ENCODE measurements around the gene EDAR. TPM values are rescaled to one million over a fixed set of nuclear protein-coding genes. Genes with fewer than 3 reads are reported as not detected.

The EDAR gene
- total and polyA plus RNA-seq, 2 of the 4 experiments (the other 2 are of a cell fraction), result not detected

- no peak overlapping the region for H4K5ac ChIP-seq (ENCODE audit: low read depth, low read length)
- H2BK120ac ChIP-seq (ENCODE audit: low read depth, low read length), result no peak overlapping the region
- dilution Hi-C loops (cut with HindIII; ENCODE audit: low sequenced_read_pairs, unreplicated experiment) (no loop called here), intact Hi-C loops (cut with micrococcal nuclease) (no loop called here), in situ Hi-C loops (cut with MboI; ENCODE audit: low sequenced_read_pairs) (no loop called here)
- H4K91ac ChIP-seq (ENCODE audit: insufficient read depth, low read depth, low read length), result no peak overlapping the region
- POLR2A ChIA-PET (ENCODE audit: unreplicated experiment), result no interaction called here
- no peak overlapping the region for H3K18ac ChIP-seq (ENCODE audit: low read depth, low read length)
- no peaks in the 10 kb centered on the region for H3K4me1 ChIP-seq (ENCODE audit: control insufficient read depth, insufficient read depth, low read length)
- TF ChIP-seq POLR2A (IDR thresholded peaks at IDR 0.05; ENCODE audit: low read depth, low read length) (no peak), RFX5 (IDR thresholded peaks at IDR 0.05; ENCODE audit: low read depth, low read length) (no peak), BHLHE40 (IDR thresholded peaks at IDR 0.05; ENCODE audit: low read depth, low read length) (no peak), RCOR1 (IDR thresholded peaks at IDR 0.05; ENCODE audit: insufficient replicate concordance, low read length) (no peak), NFE2L2 (IDR thresholded peaks at IDR 0.05; ENCODE audit: low read depth, low read length) (no peak), MXI1 (IDR thresholded peaks at IDR 0.05; ENCODE audit: borderline replicate concordance, low read depth, low read length) (no peak), MAFK (IDR thresholded peaks at IDR 0.05; ENCODE audit: low read depth, low read length) (no peak), USF2 (IDR thresholded peaks at IDR 0.05; ENCODE audit: low read depth, low read length) (no peak), RAD21 (IDR thresholded peaks at IDR 0.05; ENCODE audit: low read length) (no peak)
- TF ChIP-seq, protein P1, sequence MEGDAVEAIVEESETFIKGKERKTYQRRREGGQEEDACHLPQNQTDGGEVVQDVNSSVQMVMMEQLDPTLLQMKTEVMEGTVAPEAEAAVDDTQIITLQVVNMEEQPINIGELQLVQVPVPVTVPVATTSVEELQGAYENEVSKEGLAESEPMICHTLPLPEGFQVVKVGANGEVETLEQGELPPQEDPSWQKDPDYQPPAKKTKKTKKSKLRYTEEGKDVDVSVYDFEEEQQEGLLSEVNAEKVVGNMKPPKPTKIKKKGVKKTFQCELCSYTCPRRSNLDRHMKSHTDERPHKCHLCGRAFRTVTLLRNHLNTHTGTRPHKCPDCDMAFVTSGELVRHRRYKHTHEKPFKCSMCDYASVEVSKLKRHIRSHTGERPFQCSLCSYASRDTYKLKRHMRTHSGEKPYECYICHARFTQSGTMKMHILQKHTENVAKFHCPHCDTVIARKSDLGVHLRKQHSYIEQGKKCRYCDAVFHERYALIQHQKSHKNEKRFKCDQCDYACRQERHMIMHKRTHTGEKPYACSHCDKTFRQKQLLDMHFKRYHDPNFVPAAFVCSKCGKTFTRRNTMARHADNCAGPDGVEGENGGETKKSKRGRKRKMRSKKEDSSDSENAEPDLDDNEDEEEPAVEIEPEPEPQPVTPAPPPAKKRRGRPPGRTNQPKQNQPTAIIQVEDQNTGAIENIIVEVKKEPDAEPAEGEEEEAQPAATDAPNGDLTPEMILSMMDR (conservative IDR thresholded peaks at IDR 0.05; ENCODE audit: low read depth, low read length), result no peak
- TF ChIP-seq, protein P2, sequence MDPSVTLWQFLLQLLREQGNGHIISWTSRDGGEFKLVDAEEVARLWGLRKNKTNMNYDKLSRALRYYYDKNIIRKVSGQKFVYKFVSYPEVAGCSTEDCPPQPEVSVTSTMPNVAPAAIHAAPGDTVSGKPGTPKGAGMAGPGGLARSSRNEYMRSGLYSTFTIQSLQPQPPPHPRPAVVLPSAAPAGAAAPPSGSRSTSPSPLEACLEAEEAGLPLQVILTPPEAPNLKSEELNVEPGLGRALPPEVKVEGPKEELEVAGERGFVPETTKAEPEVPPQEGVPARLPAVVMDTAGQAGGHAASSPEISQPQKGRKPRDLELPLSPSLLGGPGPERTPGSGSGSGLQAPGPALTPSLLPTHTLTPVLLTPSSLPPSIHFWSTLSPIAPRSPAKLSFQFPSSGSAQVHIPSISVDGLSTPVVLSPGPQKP (IDR thresholded peaks at IDR 0.05; ENCODE audit: borderline replicate concordance, low read depth, low read length), result no peak
- no peaks in the 10 kb centered on the region for H3K79me1 ChIP-seq (ENCODE audit: low read depth in 1 of 2, low read length in 2 of 2)
- 44% methylated on average over 7 of the region's 24 CpGs; no CpG with 5 or more reads in 1 of the 2 experiments for WGBS, 2 experiments (ENCODE audit: extremely low coverage in 2 of 2, insufficient read length in 1 of 2)
- H2BK20ac ChIP-seq (ENCODE audit: low read depth, low read length), result no peak overlapping the region
- no TSS peak for BruUV-seq (replicated peaks)
- H3K4me3 ChIP-seq (ENCODE audit: insufficient read depth, low read depth, low read length), result no peak overlapping the region
- no peak overlapping the region for H3K23ac ChIP-seq (ENCODE audit: low read depth, low read length)
- H3K27me3 ChIP-seq (ENCODE audit: control insufficient read depth, insufficient read depth, low read length), result peaks cover 44% of the 10 kb centered on the region
- no peak overlapping the region for H3K14ac ChIP-seq (replicated peaks; ENCODE audit: low read depth, low read length)
- no peak overlapping the region for H2AK9ac ChIP-seq (replicated peaks; ENCODE audit: low read depth, low read length, poor library complexity)
- no peak overlapping the region for H3K9ac ChIP-seq (ENCODE audit: low read depth, low read length)
- H2BK15ac ChIP-seq (ENCODE audit: low read depth, low read length), result no peak overlapping the region
- H2BK5ac ChIP-seq (ENCODE audit: low read depth, low read length, poor library complexity, severe bottlenecking), result no peak overlapping the region
- no peaks in the 10 kb centered on the region for H4K20me1 ChIP-seq (ENCODE audit: insufficient read depth, low read length)
- H3K4me2 ChIP-seq (ENCODE audit: low read depth, low read length), result no peak overlapping the region
- no peak overlapping the region for H3K27ac ChIP-seq (ENCODE audit: insufficient read depth, low read length)
- H4K8ac ChIP-seq (ENCODE audit: low read depth in 2 of 2, low read length in 2 of 2), result no peak overlapping the region
- H3K56ac ChIP-seq (ENCODE audit: extremely low read depth, insufficient read depth, low read length), result no peak overlapping the region
- H2AK5ac ChIP-seq (ENCODE audit: low read depth, low read length), result no peak overlapping the region
- H3K36me3 ChIP-seq (ENCODE audit: control insufficient read depth, insufficient read depth, low read length), result no peaks in the 10 kb centered on the region
- no peak for DNase-seq
- no peaks in the 10 kb centered on the region for H3K9me1 ChIP-seq (ENCODE audit: insufficient read depth, low read length)
- no peaks in the 10 kb centered on the region for H3K9me3 ChIP-seq (ENCODE audit: control insufficient read depth, insufficient read depth, low read length)
- H3K4ac ChIP-seq (ENCODE audit: low read depth, low read length), result no peak overlapping the region
- CTCF ChIA-PET, result no interaction called here
- H2AFZ ChIP-seq (replicated peaks; ENCODE audit: low read length, poor library complexity), result no peak overlapping the region
- ATAC-seq (ENCODE audit: low read depth), result no peak
Observed at GRCh38 chr2:108907822-108908712, 81.0 kb downstream of the EDAR start.

Measured in IMR-90 (cell line).